GM12878 (cell line): ENCODE measurements around the gene NUP85.

Experiments used
- CBX3 ChIP-seq: fragments of 200-600 bp; sonication (generic); IDR thresholded peaks from 2 replicates; pipeline ENCODE4 v1.6.1; 2016; ENCODE audit warnings: low read depth, borderline replicate concordance
- MTA2 ChIP-seq: fragments of 450-650 bp; IDR thresholded peaks from 2 replicates; pipeline ENCODE4 v1.6.1; 2016; ENCODE audit warnings: low read depth, mild to moderate bottlenecking, moderate library complexity
- SP1 ChIP-seq: IDR thresholded peaks from one replicate; pipeline ENCODE4 v1.6.1; 2011; ENCODE audit warnings: low read depth, low read length
- TF ChIP-seq, protein P1 (sequence below): fragments of 450-650 bp; IDR thresholded peaks from 2 replicates; pipeline ENCODE4 v1.6.1; 2017; ENCODE audit warnings: antibody characterized with exemption, mild to moderate bottlenecking, moderate library complexity
- TF ChIP-seq, protein P2 (sequence below): IDR thresholded peaks from 2 replicates; pipeline ENCODE4 v1.6.1; 2012; ENCODE audit warnings: low read depth, low read length, improper control_type of control experiment
- TF ChIP-seq, protein P3 (sequence below): IDR thresholded peaks from 2 replicates; pipeline ENCODE4 v1.6.1; 2012; ENCODE audit warnings: mild to moderate bottlenecking, low read depth, low read length

DNA sequence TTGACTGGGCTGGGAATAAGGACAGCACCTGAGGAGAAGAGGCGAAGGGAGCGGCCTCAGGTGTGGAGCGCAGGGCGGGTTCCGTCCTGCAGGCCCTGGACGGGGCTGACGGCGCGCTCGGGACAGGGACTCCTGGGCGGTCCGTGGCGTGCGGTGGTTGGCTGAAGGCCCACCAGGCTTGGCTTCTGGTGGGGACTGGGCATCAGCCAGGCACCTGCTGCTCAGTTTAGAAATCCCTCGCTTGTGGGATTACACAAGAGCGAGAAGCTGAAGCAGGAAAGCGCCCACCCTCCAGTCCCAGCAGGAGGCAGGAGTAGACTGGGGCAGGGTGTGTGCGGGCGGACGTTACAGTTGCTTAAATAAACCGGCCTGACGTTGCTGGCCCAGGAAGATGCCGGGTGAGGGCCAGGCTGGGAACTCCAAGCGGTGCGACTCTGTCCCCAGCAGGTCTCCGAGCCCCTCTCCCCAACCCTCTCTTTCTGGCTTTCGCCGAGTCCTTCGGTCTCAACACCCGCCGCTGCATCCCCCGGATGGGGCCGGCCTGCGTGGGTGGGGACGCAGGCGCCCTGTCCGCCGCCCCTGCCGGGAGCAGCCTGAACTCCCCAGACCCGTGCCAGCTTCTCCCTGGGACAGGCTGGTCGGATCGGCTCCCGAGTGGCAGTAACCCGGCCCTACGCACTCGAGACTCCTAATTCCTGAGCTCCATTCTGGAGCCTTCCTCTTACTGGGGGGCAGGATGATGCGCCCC is 64.9 kb downstream of the NUP85 start:
- TF ChIP-seq MTA2 (no peak), CBX3 (no peak), SP1 (no peak)
- TF ChIP-seq, protein P1, sequence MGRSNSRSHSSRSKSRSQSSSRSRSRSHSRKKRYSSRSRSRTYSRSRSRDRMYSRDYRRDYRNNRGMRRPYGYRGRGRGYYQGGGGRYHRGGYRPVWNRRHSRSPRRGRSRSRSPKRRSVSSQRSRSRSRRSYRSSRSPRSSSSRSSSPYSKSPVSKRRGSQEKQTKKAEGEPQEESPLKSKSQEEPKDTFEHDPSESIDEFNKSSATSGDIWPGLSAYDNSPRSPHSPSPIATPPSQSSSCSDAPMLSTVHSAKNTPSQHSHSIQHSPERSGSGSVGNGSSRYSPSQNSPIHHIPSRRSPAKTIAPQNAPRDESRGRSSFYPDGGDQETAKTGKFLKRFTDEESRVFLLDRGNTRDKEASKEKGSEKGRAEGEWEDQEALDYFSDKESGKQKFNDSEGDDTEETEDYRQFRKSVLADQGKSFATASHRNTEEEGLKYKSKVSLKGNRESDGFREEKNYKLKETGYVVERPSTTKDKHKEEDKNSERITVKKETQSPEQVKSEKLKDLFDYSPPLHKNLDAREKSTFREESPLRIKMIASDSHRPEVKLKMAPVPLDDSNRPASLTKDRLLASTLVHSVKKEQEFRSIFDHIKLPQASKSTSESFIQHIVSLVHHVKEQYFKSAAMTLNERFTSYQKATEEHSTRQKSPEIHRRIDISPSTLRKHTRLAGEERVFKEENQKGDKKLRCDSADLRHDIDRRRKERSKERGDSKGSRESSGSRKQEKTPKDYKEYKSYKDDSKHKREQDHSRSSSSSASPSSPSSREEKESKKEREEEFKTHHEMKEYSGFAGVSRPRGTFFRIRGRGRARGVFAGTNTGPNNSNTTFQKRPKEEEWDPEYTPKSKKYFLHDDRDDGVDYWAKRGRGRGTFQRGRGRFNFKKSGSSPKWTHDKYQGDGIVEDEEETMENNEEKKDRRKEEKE = no peak
- TF ChIP-seq, protein P2, sequence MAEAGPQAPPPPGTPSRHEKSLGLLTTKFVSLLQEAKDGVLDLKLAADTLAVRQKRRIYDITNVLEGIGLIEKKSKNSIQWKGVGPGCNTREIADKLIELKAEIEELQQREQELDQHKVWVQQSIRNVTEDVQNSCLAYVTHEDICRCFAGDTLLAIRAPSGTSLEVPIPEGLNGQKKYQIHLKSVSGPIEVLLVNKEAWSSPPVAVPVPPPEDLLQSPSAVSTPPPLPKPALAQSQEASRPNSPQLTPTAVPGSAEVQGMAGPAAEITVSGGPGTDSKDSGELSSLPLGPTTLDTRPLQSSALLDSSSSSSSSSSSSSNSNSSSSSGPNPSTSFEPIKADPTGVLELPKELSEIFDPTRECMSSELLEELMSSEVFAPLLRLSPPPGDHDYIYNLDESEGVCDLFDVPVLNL = no peak
- TF ChIP-seq, protein P3, sequence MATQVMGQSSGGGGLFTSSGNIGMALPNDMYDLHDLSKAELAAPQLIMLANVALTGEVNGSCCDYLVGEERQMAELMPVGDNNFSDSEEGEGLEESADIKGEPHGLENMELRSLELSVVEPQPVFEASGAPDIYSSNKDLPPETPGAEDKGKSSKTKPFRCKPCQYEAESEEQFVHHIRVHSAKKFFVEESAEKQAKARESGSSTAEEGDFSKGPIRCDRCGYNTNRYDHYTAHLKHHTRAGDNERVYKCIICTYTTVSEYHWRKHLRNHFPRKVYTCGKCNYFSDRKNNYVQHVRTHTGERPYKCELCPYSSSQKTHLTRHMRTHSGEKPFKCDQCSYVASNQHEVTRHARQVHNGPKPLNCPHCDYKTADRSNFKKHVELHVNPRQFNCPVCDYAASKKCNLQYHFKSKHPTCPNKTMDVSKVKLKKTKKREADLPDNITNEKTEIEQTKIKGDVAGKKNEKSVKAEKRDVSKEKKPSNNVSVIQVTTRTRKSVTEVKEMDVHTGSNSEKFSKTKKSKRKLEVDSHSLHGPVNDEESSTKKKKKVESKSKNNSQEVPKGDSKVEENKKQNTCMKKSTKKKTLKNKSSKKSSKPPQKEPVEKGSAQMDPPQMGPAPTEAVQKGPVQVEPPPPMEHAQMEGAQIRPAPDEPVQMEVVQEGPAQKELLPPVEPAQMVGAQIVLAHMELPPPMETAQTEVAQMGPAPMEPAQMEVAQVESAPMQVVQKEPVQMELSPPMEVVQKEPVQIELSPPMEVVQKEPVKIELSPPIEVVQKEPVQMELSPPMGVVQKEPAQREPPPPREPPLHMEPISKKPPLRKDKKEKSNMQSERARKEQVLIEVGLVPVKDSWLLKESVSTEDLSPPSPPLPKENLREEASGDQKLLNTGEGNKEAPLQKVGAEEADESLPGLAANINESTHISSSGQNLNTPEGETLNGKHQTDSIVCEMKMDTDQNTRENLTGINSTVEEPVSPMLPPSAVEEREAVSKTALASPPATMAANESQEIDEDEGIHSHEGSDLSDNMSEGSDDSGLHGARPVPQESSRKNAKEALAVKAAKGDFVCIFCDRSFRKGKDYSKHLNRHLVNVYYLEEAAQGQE = no peak
